GM23248 (cell line): ENCODE measurements around the gene GOSR1. TPM values are rescaled to one million over a fixed set of nuclear protein-coding genes. Genes with fewer than 3 reads are reported as not detected.
A peak's percentile ranks its signal among the peaks of the same experiment; 100 is the strongest.

ENCODE experiments used
- DNase-seq: peaks from one replicate; pipeline ENCODE4 v3.0.0-alpha.2; 2015
- H2AFZ ChIP-seq: fragments of 200-600 bp; sonication (generic); 2 replicates; pipeline ENCODE4 v1.6.1; 2016; ENCODE audit warnings: antibody characterized with exemption
- H3F3A ChIP-seq: fragments of 200-600 bp; sonication (generic); 2 replicates; pipeline ENCODE4 v1.6.1; 2016; ENCODE audit warnings: mild to moderate bottlenecking, antibody characterized with exemption, mixed run types; ENCODE audit not compliant: insufficient read depth
- H3K27ac ChIP-seq: fragments of 200-600 bp; sonication (generic); 2 replicates; pipeline ENCODE4 v1.5.1; 2016; ENCODE audit warnings: mild to moderate bottlenecking
- H3K27me3 ChIP-seq: fragments of 200-600 bp; sonication (generic); replicated peaks from 2 replicates; pipeline ENCODE4 v1.6.1; 2016; ENCODE audit warnings: mild to moderate bottlenecking; ENCODE audit not compliant: insufficient read depth
- H3K36me3 ChIP-seq: fragments of 200-600 bp; sonication (generic); 2 replicates; pipeline ENCODE4 v1.6.1; 2016; ENCODE audit warnings: low read depth, mild to moderate bottlenecking
- H3K4me1 ChIP-seq: fragments of 200-600 bp; sonication (generic); 2 replicates; pipeline ENCODE4 v1.6.1; 2016; ENCODE audit warnings: mild to moderate bottlenecking; ENCODE audit not compliant: insufficient read depth
- H3K4me2 ChIP-seq: fragments of 200-600 bp; sonication (generic); one replicate; pipeline ENCODE4 v1.6.1; 2016; ENCODE audit warnings: mild to moderate bottlenecking; ENCODE audit not compliant: unreplicated experiment
- H3K4me3 ChIP-seq: fragments of 200-600 bp; sonication (generic); 2 replicates; pipeline ENCODE4 v1.5.1; 2016; ENCODE audit warnings: mild to moderate bottlenecking
- H3K79me2 ChIP-seq: fragments of 200-600 bp; sonication (generic); 2 replicates; pipeline ENCODE4 v1.6.1; 2016; ENCODE audit warnings: mild to moderate bottlenecking; ENCODE audit not compliant: insufficient read depth
- H3K9ac ChIP-seq: fragments of 200-600 bp; sonication (generic); 2 replicates; pipeline ENCODE4 v1.6.1; 2016; ENCODE audit warnings: mild to moderate bottlenecking
- H3K9me2 ChIP-seq: fragments of 200-600 bp; sonication (generic); 2 replicates; pipeline ENCODE4 v1.6.1; 2016; ENCODE audit warnings: mixed run types, mild to moderate bottlenecking, moderate library complexity; ENCODE audit not compliant: insufficient read depth
- H3K9me3 ChIP-seq: fragments of 200-600 bp; sonication (generic); one replicate; pipeline ENCODE4 v1.6.1; 2017; ENCODE audit warnings: low read depth
- H4K20me1 ChIP-seq: fragments of 200-600 bp; sonication (generic); 2 replicates; pipeline ENCODE4 v1.6.0; 2016; ENCODE audit not compliant: insufficient read depth
- EZH2 ChIP-seq: fragments of 200-600 bp; sonication (generic); IDR thresholded peaks from 2 replicates; pipeline ENCODE4 v1.6.1; 2018; ENCODE audit warnings: antibody characterized with exemption, mild to moderate bottlenecking; ENCODE audit not compliant: insufficient read depth, poor library complexity, severe bottlenecking
- EZH2phosphoT487 ChIP-seq: fragments of 200-600 bp; sonication (generic); IDR thresholded peaks from 2 replicates; pipeline ENCODE4 v1.6.1; 2018; ENCODE audit warnings: antibody characterized with exemption, moderate library complexity, mild to moderate bottlenecking, low read depth; ENCODE audit not compliant: insufficient read depth
- WGBS, 2 experiments: methylation state at CpG; one replicate each; pipeline ENCODE4 v1.1.6; 2015 to 2017; ENCODE audit warnings: low lambda C conversion rate in 2 of 2, low coverage in 1 of 2; ENCODE audit errors: missing lambda C conversion rate in 2 of 2; 5-methylcytosine and 5-hydroxymethylcytosine counted together
- in situ Hi-C: fragments of 300-500 bp; cut with MboI; formaldehyde crosslinking; loops from 2 replicates; pipeline ENCODE4 v1.15.0; 2020
- polyA plus RNA-seq: library from polyadenylated mRNA; unstranded; fragments of >200 nt; fragmentation: Nextera tagmentation; extraction: Ambion mirVana; gene quantifications from 2 replicates; pipeline ENCODE4 v1.2.1, GENCODE V29; 2016
- total RNA-seq: library from RNA; depleted of rRNA; stranded (reverse); fragments of >200 nt; shearing (Covaris generic); gene quantifications from 2 replicates; pipeline ENCODE4 v1.2.3, GENCODE V29; 2014

GOSR1 gene
- total and polyA plus RNA-seq, 2 experiments from 2014 or later, result 20.2 to 44.8 TPM

DNA sequence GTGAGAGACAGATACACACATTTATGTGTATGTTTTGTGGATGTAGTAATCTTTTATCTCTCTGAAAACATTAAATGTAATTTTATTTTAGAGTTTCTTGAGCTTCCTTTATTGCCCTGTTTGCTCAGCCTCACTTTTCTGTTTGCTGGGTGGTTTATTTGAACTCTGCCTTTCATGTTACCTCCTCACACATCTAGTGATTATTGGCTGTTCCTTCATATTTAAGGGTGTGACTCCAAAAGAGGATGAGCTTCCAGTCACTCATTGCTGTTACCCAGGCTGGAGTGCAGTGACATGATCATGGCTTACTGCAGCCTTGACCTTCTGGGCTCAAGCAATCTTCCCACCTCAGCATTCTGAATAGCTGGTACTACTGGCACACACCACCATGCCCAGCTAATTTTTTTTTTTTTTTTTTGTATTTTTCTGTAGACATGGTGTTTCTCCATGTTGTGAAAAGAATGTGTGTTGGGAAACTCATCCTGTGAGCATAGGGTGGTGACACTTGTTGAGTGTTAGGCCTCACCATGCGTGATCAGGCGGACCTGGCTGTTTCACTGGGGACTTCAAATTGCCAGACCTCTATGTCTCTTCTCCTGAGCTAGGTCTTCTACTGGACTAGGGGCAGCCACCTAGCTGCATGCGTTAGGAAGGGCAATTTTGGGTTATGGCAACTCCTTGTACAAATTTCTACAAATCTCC lies 37.8 kb downstream of the GOSR1 start:
- no peak overlapping the region for H3K9ac ChIP-seq
- H3K9me3 ChIP-seq, result no peaks in the 10 kb centered on the region
- DNase-seq, result no peak
- no peak overlapping the region for H3K27ac ChIP-seq
- H3K4me1 ChIP-seq, result peaks cover 26% of the 10 kb centered on the region
- H3K4me3 ChIP-seq, result no peak overlapping the region
- WGBS, 2 experiments, result 93 to 94% methylated on average over 3 of the region's 3 CpGs
- no peak for TF ChIP-seq EZH2
- no peak for TF ChIP-seq EZH2phosphoT487
- no peaks in the 10 kb centered on the region for H3K27me3 ChIP-seq
- H3K4me2 ChIP-seq, result no peak overlapping the region
- H2AFZ ChIP-seq, result no peak overlapping the region
- peaks cover 47% of the 10 kb centered on the region for H3F3A ChIP-seq
- no peaks in the 10 kb centered on the region for H4K20me1 ChIP-seq
- in situ Hi-C loops, result loop anchor here (25.0 kb wide), 1 partner anchor 197 kb away; no protein-coding TSS in a partner anchor
- no peaks in the 10 kb centered on the region for H3K9me2 ChIP-seq
- H3K36me3 ChIP-seq, result peaks cover 28% of the 10 kb centered on the region; the same call in 1 of the 2 replicates
- H3K79me2 ChIP-seq, result peaks cover 36% of the 10 kb centered on the region

DNA sequence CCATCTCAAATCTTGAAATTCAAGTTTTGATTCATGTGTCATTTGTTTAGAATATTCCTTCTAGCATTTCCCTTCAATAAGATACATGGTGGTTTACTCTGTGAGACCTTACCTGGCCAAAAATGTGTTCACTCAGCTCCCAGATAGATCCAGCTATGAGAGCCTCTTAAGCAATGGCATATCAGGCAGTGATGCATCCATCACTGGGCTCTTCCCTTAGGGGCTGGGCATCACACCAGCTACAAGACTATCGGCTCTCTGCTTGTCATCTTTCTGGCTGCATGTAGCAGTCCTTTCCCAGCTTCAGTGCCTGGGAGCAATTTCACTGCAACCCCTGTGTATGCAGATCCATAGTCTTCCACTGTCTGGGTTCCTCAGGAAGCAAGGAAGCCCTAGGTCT lies 40.6 kb downstream of the GOSR1 start:
- peaks cover 17% of the 10 kb centered on the region; the same call in 1 of the 2 replicates for H3K36me3 ChIP-seq
- no peaks in the 10 kb centered on the region for H3K27me3 ChIP-seq
- WGBS, 2 experiments, result 10 to 18% methylated on average over 1 of the region's 1 CpG
- peaks cover 47% of the 10 kb centered on the region for H3F3A ChIP-seq
- in situ Hi-C loops, result loop anchor here (25.0 kb wide), 1 partner anchor 195 kb away; no protein-coding TSS in a partner anchor
- no peaks in the 10 kb centered on the region for H4K20me1 ChIP-seq
- no peak overlapping the region for H3K4me2 ChIP-seq
- H3K79me2 ChIP-seq, result peaks cover 46% of the 10 kb centered on the region
- H3K9me3 ChIP-seq, result no peaks in the 10 kb centered on the region
- H3K4me1 ChIP-seq, result peaks cover 39% of the 10 kb centered on the region
- DNase-seq, result peak; percentile 66
- no peaks in the 10 kb centered on the region for H3K9me2 ChIP-seq
- peak overlapping the region; percentile 97 for H3K27ac ChIP-seq
- no peak overlapping the region for H3K9ac ChIP-seq
- H2AFZ ChIP-seq, result no peak overlapping the region
- no peak overlapping the region for H3K4me3 ChIP-seq
- no peak for TF ChIP-seq EZH2phosphoT487
- TF ChIP-seq EZH2, result no peak

DNA sequence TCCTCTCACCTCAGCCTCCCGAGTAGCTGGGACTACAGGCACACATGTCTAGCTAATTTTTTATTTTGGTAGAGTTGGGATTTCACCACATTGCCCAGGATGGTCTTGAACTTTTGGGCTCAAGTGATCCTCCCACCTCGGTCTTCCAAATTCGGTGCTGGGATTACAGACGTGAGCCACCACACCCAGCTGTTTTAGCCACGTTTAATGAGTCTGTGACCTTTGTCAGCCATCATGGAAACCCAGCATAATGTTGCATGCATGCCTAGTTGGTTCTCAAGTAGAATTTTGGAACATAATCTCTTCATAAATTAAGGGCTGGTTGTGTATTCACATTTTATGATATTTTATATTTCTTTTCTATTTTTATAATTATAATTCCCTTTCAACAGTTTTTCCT lies 42.0 kb downstream of the GOSR1 start:
- DNase-seq, result peak; percentile 48
- peak overlapping the region; percentile 87 for H3K4me2 ChIP-seq
- 21 to 28% methylated on average over 5 of the region's 5 CpGs for whole genome bisulfite sequencing, 2 experiments
- H2AFZ ChIP-seq, result 0 out of 2 replicates have a peak overlapping the region, but pooled peaks have one; percentile 28
- H3K9ac ChIP-seq, result peak overlapping the region; percentile 83
- peaks cover 41% of the 10 kb centered on the region for H3K79me2 ChIP-seq
- no peaks in the 10 kb centered on the region for H3K9me3 ChIP-seq
- TF ChIP-seq EZH2 (no peak), EZH2phosphoT487 (no peak)
- no peaks in the 10 kb centered on the region for H4K20me1 ChIP-seq
- H3K36me3 ChIP-seq, result peaks cover 11% of the 10 kb centered on the region
- peaks cover 34% of the 10 kb centered on the region for H3K4me1 ChIP-seq
- H3K27ac ChIP-seq, result peak overlapping the region; percentile 97
- no peaks in the 10 kb centered on the region for H3K9me2 ChIP-seq
- peaks cover 43% of the 10 kb centered on the region for H3F3A ChIP-seq
- H3K4me3 ChIP-seq, result peak overlapping the region; percentile 58; the same call in 1 of the 2 replicates
- H3K27me3 ChIP-seq, result no peaks in the 10 kb centered on the region
- in situ Hi-C loops, result loop anchor here (25.0 kb wide), 1 partner anchor 193 kb away; no protein-coding TSS in a partner anchor

DNA sequence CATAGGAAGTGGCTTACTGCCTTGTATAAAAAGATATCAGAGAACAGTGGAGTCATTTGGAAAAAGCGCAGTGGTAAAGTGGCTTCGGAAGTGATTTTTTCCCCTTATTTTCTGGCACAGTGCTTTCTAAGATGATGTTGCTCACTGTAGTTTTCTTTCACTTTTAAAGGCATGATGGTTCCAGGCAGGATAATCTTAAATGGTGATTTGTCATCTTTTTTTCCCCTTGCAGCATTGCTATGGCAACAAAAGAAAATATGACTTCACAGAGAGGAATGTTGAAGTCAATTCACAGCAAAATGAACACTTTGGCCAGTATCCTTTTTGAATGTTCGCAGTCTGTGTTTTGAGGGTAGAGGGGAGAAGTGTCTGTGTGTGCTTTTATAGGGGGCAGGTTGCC lies 42.5 kb downstream of the GOSR1 start:
- Histone ChIP-seq H3F3A (peaks cover 48% of the 10 kb centered on the region), H2AFZ (no peak overlapping the region), H3K9me3 (no peaks in the 10 kb centered on the region), H3K4me2 (peak overlapping the region; percentile 87), H3K79me2 (peaks cover 41% of the 10 kb centered on the region), H3K27me3 (no peaks in the 10 kb centered on the region), H3K4me1 (peaks cover 40% of the 10 kb centered on the region), H3K36me3 (peaks cover 15% of the 10 kb centered on the region), H4K20me1 (no peaks in the 10 kb centered on the region), H3K9ac (peak overlapping the region; percentile 83), H3K9me2 (no peaks in the 10 kb centered on the region), H3K4me3 (peak overlapping the region; percentile 58), H3K27ac (peak overlapping the region; percentile 97)
- 1 to 6% methylated on average over 3 of the region's 3 CpGs for WGBS, 2 experiments
- DNase-seq, result peak; percentile 95
- TF ChIP-seq EZH2 (no peak), EZH2phosphoT487 (no peak)
- in situ Hi-C loops, result loop anchor here (25.0 kb wide), 1 partner anchor 193 kb away; no protein-coding TSS in a partner anchor
